CD8-positive, alpha-beta memory T cell (primary cell): ENCODE measurements around the gene C11orf65. TPM values are rescaled to one million over a fixed set of nuclear protein-coding genes. Genes with fewer than 3 reads are reported as not detected.

ENCODE experiments used
- CTCF ChIA-PET: fragments of 350-600 bp; sonication (Branson Sonifier 250); formaldehyde crosslinking; loops from one replicate; lab custom pipeline; 2021; ENCODE audit warnings: antibody characterized with exemption; lab: Charles Lee
- POLR2A ChIA-PET: fragments of 350-600 bp; sonication (Branson Sonifier 250); formaldehyde crosslinking; loops from one replicate; lab custom pipeline; 2021; ENCODE audit warnings: antibody characterized with exemption; lab: Charles Lee
- DNase-seq, 5 donors: peaks; one replicate each; pipeline versions ENCODE4 v3.0.0 to v3.0.0-alpha.2; 2020 to 2022; ENCODE audit warnings: mixed read lengths in 1 of 5
- H3K27ac ChIP-seq: one replicate; pipeline ENCODE4 v1.7.0; 2013; ENCODE audit warnings: low read depth, mild to moderate bottlenecking, low read length, moderate library complexity
- H3K27me3 ChIP-seq: 2 replicates; pipeline ENCODE4 v1.7.0; 2013; ENCODE audit warnings: low read length, mild to moderate bottlenecking; ENCODE audit not compliant: insufficient read depth, poor library complexity, severe bottlenecking
- H3K36me3 ChIP-seq: 2 replicates; pipeline ENCODE4 v1.7.0; 2013; ENCODE audit warnings: mild to moderate bottlenecking, low read length, moderate library complexity; ENCODE audit not compliant: insufficient read depth
- H3K4me1 ChIP-seq: 2 replicates; pipeline ENCODE4 v1.7.0; 2013; ENCODE audit warnings: mild to moderate bottlenecking, low read length, moderate library complexity; ENCODE audit not compliant: insufficient read depth
- H3K4me3 ChIP-seq: 2 replicates; pipeline ENCODE4 v1.7.0; 2013; ENCODE audit warnings: mild to moderate bottlenecking, low read length
- H3K9me3 ChIP-seq: 2 replicates; pipeline ENCODE4 v1.7.0; 2013; ENCODE audit warnings: mild to moderate bottlenecking, low read length
- H3K27ac Mint-ChIP-seq, 8 donors: one replicate each; pipeline ENCODE4 v1.8.0; 2020 to 2021; ENCODE audit warnings: mixed read lengths in 8 of 8, mild to moderate bottlenecking in 6 of 8, inconsistent platforms in 3 of 8, moderate library complexity in 3 of 8
- H3K27me3 Mint-ChIP-seq, 2 donors: one replicate each; pipeline ENCODE4 v1.8.0; 2020 to 2021; ENCODE audit warnings: mixed read lengths in 2 of 2, mild to moderate bottlenecking in 1 of 2, moderate library complexity in 1 of 2
- H3K36me3 Mint-ChIP-seq, 3 donors: one replicate each; pipeline ENCODE4 v1.8.0; 2020 to 2021; ENCODE audit warnings: mixed read lengths in 3 of 3, inconsistent platforms in 1 of 3, mild to moderate bottlenecking in 1 of 3
- H3K4me1 Mint-ChIP-seq, 3 donors: one replicate each; pipeline ENCODE4 v1.8.0; 2020 to 2021; ENCODE audit warnings: mixed read lengths in 3 of 3, inconsistent platforms in 1 of 3, mild to moderate bottlenecking in 1 of 3
- H3K4me3 Mint-ChIP-seq, 7 donors: one replicate each; pipeline ENCODE4 v1.8.0; 2020 to 2021; ENCODE audit warnings: mixed read lengths in 7 of 7, mild to moderate bottlenecking in 6 of 7, moderate library complexity in 4 of 7, inconsistent platforms in 2 of 7
- H3K9me3 Mint-ChIP-seq, 5 donors: one replicate each; pipeline ENCODE4 v1.8.0; 2020 to 2022; ENCODE audit warnings: mixed read lengths in 5 of 5, mild to moderate bottlenecking in 3 of 5, moderate library complexity in 2 of 5, inconsistent platforms in 1 of 5
- polyA plus RNA-seq: library from polyadenylated mRNA; unstranded; fragments of 300-500 nt; fragmentation: Illumina TruSeq; gene quantifications from one replicate; pipeline ENCODE4 v1.2.3, GENCODE V29; 2021
- total RNA-seq, 2 experiments: library from RNA; stranded (reverse); gene quantifications; one replicate each; pipeline ENCODE4 v1.2.3, GENCODE V29; 2021

The C11orf65 gene, protein sequence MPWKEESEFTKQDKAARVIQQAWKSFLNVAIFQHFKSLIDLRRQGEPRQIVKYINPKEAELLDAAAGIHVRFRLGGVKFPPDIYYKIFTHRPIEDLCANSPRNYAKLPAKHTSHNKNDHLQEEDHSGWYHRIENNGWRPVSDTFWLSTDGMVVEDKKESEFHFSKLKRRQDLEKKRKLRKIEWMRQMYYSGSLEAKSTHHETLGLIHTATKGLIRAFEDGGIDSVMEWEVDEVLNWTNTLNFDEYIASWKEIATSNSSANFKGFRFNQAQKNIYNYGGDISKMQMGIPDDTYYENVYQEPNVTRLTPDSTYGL
- 1 to 10 TPM in 1 of 2 experiments, under 1 TPM in 1; 0.64 to 1.1 TPM for total RNA-seq
- polyA plus RNA-seq, result 0.78 TPM

- peak within 1 kb of the TSS; percentile 98 to 100 (median 100) for H3K27ac Mint-ChIP-seq
- no peaks in the 10 kb centered on the region for H3K27me3 Mint-ChIP-seq
- Histone ChIP-seq H3K4me1 (peaks cover 11% of the 10 kb centered on the region), H3K27me3 (no peaks in the 10 kb centered on the region), H3K27ac (peak within 1 kb of the TSS; percentile 98), H3K4me3 (peak within 1 kb of the TSS; percentile 90), H3K9me3 (no peaks in the 10 kb centered on the region), H3K36me3 (no peaks in the 10 kb centered on the region)
- POLR2A ChIA-PET, result interaction anchor here (0.5 to 1.9 kb wide), 5 partner anchors 27 to 198 kb away, joined by 3 to 9 read pairs (median 4); partner anchors contain the start of genes DDX10, EXPH5 and POGLUT3
- peaks cover 0 to 7% (median 0%) of the 10 kb centered on the region in 3 donors for H3K36me3 Mint-ChIP-seq
- H3K4me1 Mint-ChIP-seq, result peaks cover 10 to 26% (median 14%) of the 10 kb centered on the region in 3 donors
- CTCF ChIA-PET, result no interaction called here
- peak within 1 kb of the TSS; percentile 96 to 100 (median 98) for H3K4me3 Mint-ChIP-seq
- peak; percentile 91 to 97 (median 96) for DNase-seq
- no peaks in the 10 kb centered on the region for H3K9me3 Mint-ChIP-seq
Measured at GRCh38 chr11:108467091-108467823, at the start of gene C11orf65. C11orf65 (minus strand) TSS chr11:108467529; CDS start chr11:108461559, 5,970 bp downstream.

GRCh38 chr11:108516125-108516524 lies 48.8 kb upstream of the C11orf65 start:
- Histone ChIP-seq H3K27ac (no peak overlapping the region), H3K9me3 (no peaks in the 10 kb centered on the region), H3K4me3 (no peak overlapping the region), H3K27me3 (no peaks in the 10 kb centered on the region), H3K4me1 (no peaks in the 10 kb centered on the region), H3K36me3 (no peaks in the 10 kb centered on the region)
- Mint-ChIP-seq H3K27ac (no peak overlapping the region), H3K27me3 (peaks cover 9 to 14% of the 10 kb centered on the region in 2 donors), H3K4me1 (no peaks in the 10 kb centered on the region), H3K4me3 (no peak overlapping the region), H3K9me3 (no peaks in the 10 kb centered on the region), H3K36me3 (peaks cover 3 to 11% (median 11%) of the 10 kb centered on the region in 3 donors)
- POLR2A ChIA-PET, result no interaction called here
- CTCF ChIA-PET, result no interaction called here
- DNase-seq, result no peak

GRCh38 chr11:108512708-108513107 lies 45.4 kb upstream of the C11orf65 start:
- Histone ChIP-seq H3K4me1 (no peaks in the 10 kb centered on the region), H3K27me3 (no peaks in the 10 kb centered on the region), H3K27ac (no peak overlapping the region), H3K4me3 (no peak overlapping the region), H3K9me3 (no peaks in the 10 kb centered on the region), H3K36me3 (no peaks in the 10 kb centered on the region)
- DNase-seq, result no peak
- peaks cover 4 to 14% of the 10 kb centered on the region in 2 donors for H3K27me3 Mint-ChIP-seq
- CTCF ChIA-PET, result no interaction called here
- peak overlapping the region in 1 of 7 donors; percentile 38 for H3K4me3 Mint-ChIP-seq
- POLR2A ChIA-PET, result no interaction called here
- H3K9me3 Mint-ChIP-seq, result no peaks in the 10 kb centered on the region
- no peaks in the 10 kb centered on the region for H3K4me1 Mint-ChIP-seq
- no peak overlapping the region for H3K27ac Mint-ChIP-seq
- H3K36me3 Mint-ChIP-seq, result peaks cover 2 to 11% (median 11%) of the 10 kb centered on the region in 3 donors

DNA sequence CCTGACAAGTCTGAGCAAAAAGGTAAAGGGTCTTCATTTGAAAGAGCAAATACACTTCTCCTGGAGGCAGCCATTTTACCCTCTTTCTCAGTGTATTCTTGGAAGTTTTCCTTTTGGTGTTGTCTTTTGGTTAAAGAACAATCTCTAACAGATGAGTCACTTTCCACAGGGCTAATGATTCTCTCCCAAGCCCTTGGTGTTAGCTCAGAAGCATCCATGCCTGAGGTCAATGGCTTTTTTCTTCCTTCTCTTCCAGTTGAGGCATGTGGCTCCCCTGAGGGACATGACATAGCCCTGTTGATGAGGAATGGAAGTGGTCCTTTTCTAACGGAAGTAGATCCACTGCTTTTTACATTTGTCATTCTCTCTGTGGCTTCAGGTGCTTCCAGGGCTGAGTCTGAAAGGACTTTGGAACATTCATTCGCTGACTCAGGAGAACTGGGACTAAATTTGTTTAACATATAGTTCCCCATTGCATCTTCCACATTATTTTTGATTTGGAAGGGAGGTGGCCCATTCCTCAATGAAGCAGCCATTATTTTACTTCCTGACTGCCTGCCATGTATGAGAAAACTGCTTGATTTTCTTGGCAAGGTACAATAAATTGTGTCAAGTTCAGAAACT lies 44.6 kb upstream of the C11orf65 start:
- Mint-ChIP-seq H3K27me3 (peaks cover 4 to 21% of the 10 kb centered on the region in 2 donors), H3K4me3 (no peak overlapping the region), H3K4me1 (no peaks in the 10 kb centered on the region), H3K27ac (no peak overlapping the region), H3K36me3 (peaks cover 2 to 11% (median 11%) of the 10 kb centered on the region in 3 donors), H3K9me3 (no peaks in the 10 kb centered on the region)
- Histone ChIP-seq H3K27ac (no peak overlapping the region), H3K36me3 (no peaks in the 10 kb centered on the region), H3K27me3 (no peaks in the 10 kb centered on the region), H3K4me1 (no peaks in the 10 kb centered on the region), H3K9me3 (no peaks in the 10 kb centered on the region), H3K4me3 (no peak overlapping the region)
- ChIA-PET CTCF (no interaction called here), POLR2A (no interaction called here)
- no peak for DNase-seq

DNA sequence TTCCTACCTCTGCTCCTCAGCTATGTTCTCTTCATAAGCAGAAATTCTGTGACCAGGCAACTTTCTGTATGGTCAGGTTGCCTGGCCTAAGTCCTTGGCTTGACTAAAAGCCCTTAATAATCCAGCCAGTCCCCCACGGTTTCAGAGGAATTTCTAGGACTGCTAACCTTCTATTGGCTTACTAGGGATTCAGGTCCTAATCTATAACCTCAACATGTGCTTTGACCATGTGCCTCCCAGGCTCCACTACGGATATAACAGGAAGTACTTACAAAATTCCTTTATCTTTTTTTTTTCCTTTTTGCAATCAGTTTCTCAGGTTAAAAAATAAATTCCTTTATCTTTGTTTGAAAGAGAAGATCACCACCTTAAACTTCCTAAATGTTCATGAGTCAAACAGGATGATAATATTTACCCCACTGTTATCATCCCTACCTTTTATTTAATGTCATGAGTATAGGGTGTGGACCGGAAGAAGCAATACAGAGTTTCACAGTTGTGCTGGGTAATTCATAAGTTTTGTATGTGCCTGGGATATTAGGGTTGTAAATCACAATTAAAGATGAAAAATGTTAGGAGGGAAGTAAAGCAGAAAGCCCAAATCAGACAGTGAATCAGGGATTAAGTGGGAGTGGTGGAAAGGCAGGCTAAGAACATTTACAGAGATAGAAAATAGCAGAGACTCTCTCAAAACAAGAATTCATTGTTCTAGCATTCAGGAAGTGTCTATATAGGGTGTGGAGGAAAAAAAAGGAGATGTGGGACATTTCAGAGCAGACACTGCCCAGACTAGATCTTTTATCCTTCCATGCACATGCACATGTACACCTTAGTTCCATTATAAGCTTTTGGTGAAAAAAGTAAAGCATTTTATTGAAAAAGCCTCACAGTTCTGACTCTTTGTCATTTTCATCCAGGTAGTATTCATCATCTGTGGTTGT lies 41.6 kb upstream of the C11orf65 start:
- no peak for DNase-seq
- Mint-ChIP-seq H3K36me3 (peaks cover 2 to 4% (median 2%) of the 10 kb centered on the region in 3 donors), H3K9me3 (no peaks in the 10 kb centered on the region), H3K27ac (no peak overlapping the region), H3K4me3 (no peak overlapping the region), H3K4me1 (no peaks in the 10 kb centered on the region), H3K27me3 (peaks cover 6 to 27% of the 10 kb centered on the region in 2 donors)
- Histone ChIP-seq H3K27ac (no peak overlapping the region), H3K4me1 (no peaks in the 10 kb centered on the region), H3K4me3 (no peak overlapping the region), H3K9me3 (no peaks in the 10 kb centered on the region), H3K36me3 (no peaks in the 10 kb centered on the region), H3K27me3 (no peaks in the 10 kb centered on the region)
- ChIA-PET POLR2A (no interaction called here), CTCF (no interaction called here)

- Mint-ChIP-seq H3K9me3 (no peaks in the 10 kb centered on the region), H3K4me1 (peaks cover 9 to 14% (median 14%) of the 10 kb centered on the region in 3 donors), H3K4me3 (peak overlapping the region in 1 of 7 donors; percentile 85), H3K36me3 (peaks cover 0 to 5% (median 0%) of the 10 kb centered on the region in 3 donors), H3K27me3 (peaks cover 6% of the 10 kb centered on the region in 2 donors), H3K27ac (peak overlapping the region in 1 of 8 donors; percentile 6)
- Histone ChIP-seq H3K36me3 (no peaks in the 10 kb centered on the region), H3K4me3 (no peak overlapping the region), H3K4me1 (peaks cover 9% of the 10 kb centered on the region), H3K27me3 (no peaks in the 10 kb centered on the region), H3K9me3 (no peaks in the 10 kb centered on the region), H3K27ac (no peak overlapping the region)
- ChIA-PET POLR2A (no interaction called here), CTCF (no interaction called here)
- no peak for DNase-seq
Measured at GRCh38 chr11:108501396-108501795, 34.1 kb upstream of the C11orf65 start.

DNA sequence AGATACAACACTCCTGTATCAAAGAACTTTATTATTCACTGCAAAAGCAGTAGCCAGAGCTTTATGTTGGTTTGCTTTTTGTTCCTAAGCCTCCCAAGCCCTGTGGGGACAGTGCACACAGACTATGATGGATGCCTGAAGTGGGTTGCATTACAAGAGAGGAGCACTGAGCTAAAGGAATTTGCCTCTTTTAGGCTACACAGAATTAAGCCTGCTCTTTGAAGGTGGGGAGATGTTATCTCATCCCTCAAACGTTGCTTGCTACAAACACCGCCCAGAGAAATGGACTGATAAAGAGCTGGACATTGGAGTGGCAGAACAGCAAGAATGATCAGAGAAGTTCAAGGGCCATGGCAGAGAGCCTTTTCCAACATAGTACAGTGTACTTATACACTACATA lies 33.4 kb upstream of the C11orf65 start:
- no peak overlapping the region for H3K27ac ChIP-seq
- no peaks in the 10 kb centered on the region for H3K36me3 ChIP-seq
- no peak overlapping the region for H3K4me3 ChIP-seq
- H3K4me1 ChIP-seq, result peaks cover 10% of the 10 kb centered on the region
- CTCF ChIA-PET, result no interaction called here
- H3K27me3 ChIP-seq, result no peaks in the 10 kb centered on the region
- Mint-ChIP-seq H3K9me3 (no peaks in the 10 kb centered on the region), H3K4me3 (peak overlapping the region in 2 of 7 donors; percentile 34 to 85), H3K27me3 (peaks cover 3 to 4% of the 10 kb centered on the region in 2 donors), H3K4me1 (peaks cover 14 to 20% (median 19%) of the 10 kb centered on the region in 3 donors), H3K27ac (peak overlapping the region in 3 of 8 donors; percentile 6 to 61 (median 25)), H3K36me3 (peaks cover 0 to 5% (median 0%) of the 10 kb centered on the region in 3 donors)
- H3K9me3 ChIP-seq, result no peaks in the 10 kb centered on the region
- POLR2A ChIA-PET, result no interaction called here
- no peak for DNase-seq
